GM12892 (cell line): ENCODE results near the gene PPFIA4.

Experiments
- POLR2A ChIP-seq: IDR thresholded peaks from 2 replicates; pipeline ENCODE4 v1.6.1; 2011; ENCODE audit warnings: low read depth, low read length, control low read depth
- TAF1 ChIP-seq: IDR thresholded peaks from 2 replicates; pipeline ENCODE4 v1.6.1; 2011; ENCODE audit warnings: low read depth, mild to moderate bottlenecking, control low read depth, low read length, borderline replicate concordance

DNA sequence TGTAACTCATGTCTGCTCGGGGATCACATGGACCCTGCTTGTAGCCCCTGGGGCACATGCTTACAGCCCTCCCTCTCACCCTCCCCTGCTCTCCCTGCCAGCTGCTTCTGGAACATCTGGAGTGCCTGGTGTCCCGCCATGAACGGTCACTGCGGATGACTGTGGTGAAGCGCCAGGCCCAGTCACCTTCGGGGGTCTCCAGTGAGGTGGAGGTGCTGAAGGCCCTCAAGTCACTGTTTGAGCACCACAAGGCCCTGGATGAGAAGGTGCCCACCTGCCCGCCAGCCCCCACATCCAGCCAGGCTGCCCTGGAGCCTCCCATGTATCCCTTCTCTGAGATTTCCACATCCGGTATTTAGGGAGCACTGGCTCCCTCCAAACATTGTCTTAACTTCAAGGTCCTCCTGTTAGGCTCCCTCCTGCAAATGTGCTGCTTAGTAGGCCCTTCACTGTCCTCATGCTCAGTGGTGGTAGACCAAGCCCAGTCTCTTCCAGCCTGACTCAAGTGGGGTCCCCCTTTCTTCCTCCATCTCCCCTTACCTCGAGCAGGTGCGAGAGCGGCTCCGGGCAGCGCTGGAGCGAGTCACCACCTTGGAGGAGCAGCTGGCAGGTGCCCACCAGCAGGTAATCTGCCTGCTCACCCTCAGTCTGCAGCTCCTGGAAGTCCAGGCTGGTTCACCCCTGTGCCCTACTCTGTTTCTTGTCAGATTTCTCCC is 17.7 kb downstream of the PPFIA4 start:
- no peak for TF ChIP-seq TAF1
- TF ChIP-seq POLR2A = no peak
